GM21717 (cell line): Measurements from ENCODE around the gene RMND5B.

Experiments
- ATAC-seq: cut with Tn5 transposase; IDR thresholded peaks from one replicate; pipeline ENCODE4 v1.9.1; 2021; ENCODE audit warnings: mild to moderate bottlenecking, moderate library complexity; ENCODE audit not compliant: unreplicated experiment

Gene RMND5B

DNA sequence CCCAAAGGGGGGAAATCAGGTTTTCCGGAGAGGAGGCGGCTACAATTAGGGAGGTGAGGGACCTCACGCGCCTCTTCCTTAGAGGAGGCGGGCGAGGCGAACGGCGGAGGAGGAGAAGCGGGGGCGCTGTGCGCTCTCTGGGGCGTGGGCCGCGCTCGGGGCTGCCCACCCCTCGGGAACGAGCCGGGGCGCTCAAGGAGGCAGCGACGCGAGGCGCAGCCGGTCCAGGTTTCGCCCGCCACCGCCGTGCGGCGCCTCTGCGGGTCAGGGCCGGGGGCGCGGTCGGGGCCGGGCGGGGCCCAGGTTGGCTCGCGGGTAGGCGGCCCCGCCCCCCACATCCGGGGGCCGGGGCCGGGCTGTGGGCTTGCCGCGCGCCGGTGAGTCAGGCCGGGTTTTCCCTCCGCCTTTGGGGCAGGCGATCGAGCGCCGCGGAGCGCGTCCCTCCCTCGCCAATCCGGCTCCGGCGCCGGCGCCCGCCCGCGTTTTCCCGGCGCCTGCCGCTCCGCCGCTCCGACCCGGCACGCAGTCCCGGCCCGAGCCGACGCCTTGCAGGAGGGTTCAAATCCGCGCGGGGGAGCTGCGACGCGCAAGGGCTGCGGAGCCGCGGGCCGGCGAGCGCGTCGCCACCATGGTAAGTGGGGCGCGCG is 17.6 kb upstream of the RMND5B start, which contains the start of gene N4BP3:
Gene N4BP3 (plus strand): TSS at position 392 of the 647 bp plus-strand sequence. CDS start 6,052 bp downstream, outside the sequence.
- peak; percentile 36 for ATAC-seq

DNA sequence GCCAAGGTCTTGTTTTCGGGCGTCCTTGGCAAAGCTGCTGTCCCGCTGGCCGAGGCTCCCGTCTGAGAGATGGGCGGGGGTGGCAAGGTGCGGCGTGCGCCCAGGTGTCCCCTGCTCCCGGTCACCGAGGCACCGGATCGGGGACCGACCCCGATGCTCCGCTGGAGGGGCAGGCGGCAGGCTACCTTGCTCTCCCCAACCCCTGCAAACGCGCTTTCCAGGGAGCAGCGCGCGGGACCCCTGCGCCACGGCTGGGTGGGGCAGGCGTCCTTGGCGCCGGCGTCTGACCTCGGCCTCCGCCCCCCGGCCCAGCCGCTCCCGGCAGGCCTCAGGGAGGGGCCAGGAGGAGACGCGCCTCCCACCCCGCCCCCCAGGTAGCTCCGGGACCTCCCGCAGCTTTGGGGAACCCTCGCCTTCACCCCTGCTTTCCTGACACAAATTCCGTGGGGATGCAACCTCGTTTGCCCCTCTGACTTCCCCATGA is 16.9 kb upstream of the RMND5B start:
- peak; percentile 25 for ATAC-seq

DNA sequence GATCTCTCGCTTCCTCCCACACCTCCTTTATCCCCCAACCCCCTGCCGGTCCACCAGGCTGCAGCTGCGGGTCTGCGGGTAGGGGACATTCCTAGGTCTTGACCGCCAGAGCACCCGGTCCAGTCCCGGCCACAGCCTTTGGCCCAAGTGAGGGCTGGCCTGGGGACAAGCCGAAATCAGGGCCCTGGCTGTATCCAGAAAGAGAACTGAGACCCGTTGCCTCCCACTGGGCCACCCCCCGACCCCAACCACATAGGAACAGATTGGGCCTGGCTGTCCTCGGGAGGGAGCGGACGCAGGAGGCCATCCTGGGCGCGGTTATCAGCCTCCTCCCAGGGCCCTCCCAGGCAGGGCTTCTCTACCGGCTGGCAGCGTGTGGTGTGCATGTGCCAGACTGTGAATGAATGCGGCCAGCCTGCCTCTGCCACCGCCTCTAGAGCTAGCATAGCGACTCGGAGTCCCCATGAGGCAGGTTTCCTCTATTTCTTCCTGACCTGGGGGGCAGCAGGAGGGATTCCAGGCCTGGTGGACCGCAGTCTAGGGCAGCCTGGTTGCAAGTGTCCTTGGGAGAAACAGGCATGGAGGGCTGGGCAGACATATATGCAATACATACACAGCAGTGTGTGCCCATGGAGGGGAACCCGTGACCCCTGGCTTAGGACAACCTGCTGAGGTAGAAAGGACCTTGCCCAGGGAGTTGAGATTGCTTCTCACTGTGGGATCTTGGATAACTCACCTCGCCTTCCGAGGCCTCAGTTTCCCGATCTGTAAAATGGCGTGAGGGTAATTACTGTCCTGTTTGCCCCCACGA is 16.3 kb upstream of the RMND5B start:
- ATAC-seq: no peak

DNA sequence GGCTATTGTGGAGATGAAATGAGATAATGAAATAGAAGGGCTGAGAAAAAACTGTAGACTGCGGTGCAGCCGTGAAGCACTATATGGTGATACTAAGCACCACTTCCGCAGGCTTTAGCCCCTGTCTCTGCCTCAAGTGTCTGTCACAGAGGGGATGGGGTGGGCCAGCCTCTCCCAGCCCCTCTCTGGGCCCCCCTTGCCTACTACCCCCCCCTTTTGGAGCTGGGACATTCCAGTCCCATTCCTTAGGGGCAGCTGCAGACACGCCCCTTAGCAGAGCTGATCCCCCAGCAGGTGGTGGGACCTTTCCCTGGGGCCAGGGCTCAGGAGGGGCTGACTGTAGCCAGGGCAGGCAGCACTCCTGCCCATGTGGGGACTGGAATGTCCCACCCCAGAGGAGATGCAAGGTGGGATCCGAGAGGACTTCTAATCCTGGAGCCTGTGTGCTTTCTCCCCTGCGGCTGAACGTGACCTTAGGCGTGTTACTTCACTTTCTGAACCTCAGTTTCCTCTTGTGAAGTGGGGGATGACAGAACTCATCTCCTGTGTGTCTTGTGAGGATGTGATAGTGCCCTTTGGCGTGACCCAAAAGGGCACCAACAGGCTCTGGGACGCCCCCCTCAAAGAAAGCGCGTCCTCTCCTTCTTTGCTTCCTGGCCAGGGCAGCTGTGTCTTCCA is 15.5 kb upstream of the RMND5B start:
- ATAC-seq: no peak

DNA sequence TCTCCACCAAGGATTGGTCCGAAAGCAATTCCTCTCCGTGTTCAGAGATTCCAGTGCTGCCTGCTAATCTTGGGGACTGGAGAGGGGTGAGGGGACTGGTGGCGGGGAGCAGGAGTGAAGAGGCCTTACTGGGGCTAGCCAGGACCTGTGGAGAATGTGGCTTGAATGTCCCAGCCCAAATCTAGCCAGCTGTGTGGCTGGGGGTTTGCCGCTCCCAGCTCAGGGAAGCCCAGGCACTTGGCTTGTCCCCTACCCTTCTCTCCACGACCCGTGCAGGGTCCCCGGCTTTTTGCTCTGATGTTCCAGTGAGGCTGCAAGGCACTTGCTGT is 15.0 kb upstream of the RMND5B start:
- ATAC-seq: no peak

DNA sequence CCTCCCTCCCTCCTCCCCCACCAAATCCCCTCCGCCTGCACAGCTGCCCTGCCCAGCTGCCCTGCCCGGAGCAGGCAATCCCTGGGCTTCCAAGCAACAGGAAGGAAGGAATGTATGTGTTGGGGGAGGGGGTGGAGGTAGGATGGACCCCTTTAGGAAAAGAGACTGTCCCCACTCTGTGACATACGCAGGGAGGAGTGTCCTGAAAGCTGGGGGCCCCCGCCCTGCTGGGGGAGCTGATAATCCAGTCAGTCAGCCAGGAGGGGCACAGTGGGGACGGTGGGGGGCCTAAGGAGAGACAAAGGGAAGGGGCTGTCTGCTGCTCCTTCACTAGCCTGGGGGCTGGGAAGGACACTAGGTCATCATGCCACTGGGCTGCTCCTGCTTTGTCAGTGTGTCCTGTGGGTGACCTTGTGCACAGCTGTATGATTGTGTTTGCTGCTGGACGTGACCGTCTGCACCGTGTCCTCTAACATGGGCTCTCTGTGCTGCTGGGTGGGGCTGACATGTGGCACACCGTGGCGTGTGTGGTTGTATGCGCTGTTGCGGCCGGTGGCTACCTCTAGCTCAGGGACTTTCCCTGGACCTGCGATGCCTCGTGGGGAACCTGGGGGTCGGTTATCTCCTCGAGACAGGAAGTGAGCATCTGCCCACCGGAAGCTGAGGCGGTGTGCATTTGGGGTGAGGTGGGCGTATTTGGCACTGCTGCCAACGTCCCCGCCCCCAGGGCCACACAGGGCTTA is 14.5 kb upstream of the RMND5B start:
- peak; percentile 35 for ATAC-seq

DNA sequence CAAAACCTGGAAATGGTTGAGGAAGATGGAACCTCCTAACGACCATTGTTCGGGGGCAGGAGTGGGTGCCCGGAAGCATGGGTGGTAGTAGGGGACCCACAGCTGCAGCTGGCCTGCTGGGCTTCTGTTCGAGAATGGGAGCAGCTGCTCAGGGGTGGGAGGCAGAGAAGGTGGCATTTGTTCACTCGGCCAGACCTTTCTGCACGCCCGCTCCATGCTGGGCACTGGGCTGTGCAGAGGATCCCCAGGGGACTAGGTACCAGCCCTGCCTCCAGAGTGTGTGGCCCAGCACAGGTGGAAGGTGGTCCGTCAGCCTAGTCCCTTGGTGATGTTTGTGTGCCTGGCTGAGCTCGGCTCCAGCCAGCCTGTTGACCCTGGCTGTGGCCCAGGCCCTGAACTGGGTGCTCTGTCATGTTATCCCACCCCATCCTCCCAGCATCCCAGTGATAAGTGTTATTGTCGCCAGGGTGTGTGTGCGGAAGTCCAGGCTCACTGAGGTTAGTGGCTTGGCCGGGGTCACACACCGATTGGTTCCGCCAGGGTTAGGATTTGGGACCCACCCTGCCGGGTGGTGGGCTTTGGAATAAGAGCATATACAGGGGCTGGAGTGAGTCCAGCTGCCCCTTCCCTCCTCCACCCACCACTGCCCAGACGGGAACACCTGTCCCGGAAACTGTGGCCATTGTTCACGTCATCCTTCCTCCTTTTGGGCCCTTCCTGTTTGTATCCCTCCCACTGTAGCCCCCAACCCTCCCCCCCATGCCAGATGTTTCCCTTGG is 12.7 kb upstream of the RMND5B start:
- no peak for ATAC-seq

DNA sequence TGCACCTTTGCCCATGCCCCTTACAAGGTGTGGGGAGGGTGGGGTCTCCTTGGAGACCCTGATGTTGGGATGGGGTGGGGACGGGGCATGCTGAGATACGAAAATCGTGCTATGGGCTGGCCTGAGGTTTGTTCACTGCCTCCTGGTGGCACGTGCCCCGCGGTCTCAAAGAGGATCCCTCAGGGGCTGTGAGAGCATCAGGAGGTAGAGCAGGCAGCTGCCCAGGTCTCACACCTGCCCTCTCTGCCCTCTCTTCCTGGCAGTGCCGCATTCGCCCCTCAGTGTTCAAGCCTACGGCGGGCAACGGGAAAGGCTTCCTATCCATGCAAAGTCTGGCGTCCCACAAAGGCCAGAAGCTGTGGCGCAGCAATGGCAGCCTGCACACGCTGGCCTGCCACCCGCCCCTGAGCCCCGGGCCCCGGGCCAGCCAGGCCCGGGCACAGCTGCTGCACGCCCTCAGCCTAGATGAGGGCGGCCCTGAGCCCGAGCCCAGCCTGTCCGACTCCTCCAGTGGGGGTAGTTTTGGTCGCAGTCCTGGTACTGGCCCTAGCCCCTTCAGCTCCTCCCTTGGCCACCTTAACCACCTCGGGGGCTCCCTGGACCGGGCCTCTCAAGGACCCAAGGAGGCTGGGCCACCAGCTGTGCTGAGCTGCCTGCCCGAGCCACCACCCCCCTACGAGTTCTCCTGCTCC is 10.8 kb upstream of the RMND5B start:
- no peak for ATAC-seq

DNA sequence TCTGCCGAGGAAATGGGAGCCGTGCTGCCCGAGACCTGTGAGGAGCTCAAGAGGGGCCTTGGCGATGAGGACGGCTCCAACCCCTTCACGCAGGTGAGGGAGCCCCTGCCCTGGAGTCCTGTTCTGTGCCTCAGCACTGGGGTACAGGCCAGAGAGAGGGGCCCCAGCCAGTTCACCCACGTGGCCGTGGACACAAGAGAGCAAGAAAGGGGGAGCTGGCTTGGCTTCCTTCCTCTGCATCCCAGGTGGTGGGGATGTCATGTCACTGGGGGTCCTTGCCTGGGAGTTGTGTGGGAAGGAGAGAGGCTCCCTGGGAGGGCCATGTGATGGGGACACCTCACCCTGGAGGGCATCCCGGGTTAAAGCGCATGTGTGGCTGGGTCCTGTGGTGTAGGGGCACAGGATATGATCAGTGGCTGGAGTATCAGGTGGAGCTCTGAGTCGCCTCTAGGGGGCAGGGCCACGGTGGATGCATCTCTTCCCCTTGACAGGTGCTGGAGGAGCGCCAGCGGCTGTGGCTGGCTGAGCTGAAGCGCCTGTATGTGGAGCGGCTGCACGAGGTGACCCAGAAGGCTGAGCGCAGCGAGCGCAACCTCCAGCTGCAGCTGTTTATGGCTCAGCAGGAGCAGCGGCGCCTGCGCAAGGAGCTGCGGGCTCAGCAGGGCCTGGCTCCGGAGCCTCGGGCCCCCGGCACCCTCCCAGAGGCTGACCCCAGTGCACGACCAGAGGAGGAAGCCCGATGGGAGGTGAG is 10.0 kb upstream of the RMND5B start:
- ATAC-seq: peak; percentile 72

DNA sequence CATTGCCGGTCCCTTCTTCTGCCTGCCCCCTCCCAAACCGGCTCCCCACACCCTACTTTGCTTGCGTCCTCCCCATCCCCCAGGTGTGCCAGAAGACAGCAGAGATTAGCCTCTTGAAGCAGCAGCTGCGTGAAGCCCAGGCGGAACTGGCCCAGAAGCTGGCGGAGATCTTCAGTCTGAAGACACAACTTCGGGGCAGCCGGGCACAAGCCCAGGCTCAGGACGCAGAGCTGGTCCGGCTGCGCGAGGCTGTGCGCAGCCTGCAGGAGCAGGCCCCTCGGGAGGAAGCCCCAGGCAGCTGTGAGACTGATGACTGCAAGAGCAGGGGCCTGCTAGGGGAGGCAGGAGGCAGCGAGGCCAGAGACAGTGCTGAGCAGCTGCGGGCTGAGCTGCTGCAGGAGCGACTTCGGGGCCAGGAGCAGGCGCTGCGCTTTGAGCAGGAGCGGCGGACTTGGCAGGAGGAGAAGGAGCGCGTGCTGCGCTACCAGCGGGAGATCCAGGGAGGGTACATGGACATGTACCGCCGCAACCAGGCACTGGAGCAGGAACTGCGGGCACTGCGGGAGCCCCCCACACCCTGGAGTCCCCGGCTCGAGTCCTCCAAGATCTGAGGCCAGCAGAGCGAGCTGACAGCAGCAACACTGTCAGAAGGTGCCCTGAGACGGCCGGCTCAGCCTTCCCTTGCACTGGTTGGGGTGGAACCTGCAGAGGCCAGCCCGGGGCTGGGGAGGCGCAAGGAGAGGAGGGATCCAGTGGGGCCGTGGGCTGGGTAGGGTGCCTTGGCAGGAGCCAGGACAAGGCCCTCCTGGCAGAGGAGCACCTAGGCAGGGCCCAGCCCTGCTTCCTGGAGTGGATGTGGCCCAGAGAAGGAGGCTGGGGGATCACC is 9.2 kb upstream of the RMND5B start:
- ATAC-seq: no peak

DNA sequence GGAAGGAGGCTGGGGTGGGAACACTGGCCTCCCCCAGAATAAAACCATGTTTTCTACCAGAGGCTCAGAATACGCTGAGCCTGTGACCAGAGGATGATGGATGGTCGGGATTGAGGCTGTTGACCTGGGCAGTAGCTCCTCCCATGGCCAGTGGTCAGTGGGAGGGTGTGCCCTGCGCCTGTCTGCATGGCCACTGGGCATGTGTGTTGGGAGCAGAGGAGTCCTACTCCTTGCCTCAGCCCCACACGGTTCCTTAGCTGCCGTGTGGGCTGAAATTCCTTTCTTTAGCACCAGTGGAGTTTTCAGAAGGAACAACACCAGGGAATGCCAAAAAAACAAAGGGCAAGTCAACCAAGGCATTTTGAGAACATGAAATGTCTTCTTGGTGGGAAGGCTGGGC is 8.5 kb upstream of the RMND5B start:
- no peak for ATAC-seq

DNA sequence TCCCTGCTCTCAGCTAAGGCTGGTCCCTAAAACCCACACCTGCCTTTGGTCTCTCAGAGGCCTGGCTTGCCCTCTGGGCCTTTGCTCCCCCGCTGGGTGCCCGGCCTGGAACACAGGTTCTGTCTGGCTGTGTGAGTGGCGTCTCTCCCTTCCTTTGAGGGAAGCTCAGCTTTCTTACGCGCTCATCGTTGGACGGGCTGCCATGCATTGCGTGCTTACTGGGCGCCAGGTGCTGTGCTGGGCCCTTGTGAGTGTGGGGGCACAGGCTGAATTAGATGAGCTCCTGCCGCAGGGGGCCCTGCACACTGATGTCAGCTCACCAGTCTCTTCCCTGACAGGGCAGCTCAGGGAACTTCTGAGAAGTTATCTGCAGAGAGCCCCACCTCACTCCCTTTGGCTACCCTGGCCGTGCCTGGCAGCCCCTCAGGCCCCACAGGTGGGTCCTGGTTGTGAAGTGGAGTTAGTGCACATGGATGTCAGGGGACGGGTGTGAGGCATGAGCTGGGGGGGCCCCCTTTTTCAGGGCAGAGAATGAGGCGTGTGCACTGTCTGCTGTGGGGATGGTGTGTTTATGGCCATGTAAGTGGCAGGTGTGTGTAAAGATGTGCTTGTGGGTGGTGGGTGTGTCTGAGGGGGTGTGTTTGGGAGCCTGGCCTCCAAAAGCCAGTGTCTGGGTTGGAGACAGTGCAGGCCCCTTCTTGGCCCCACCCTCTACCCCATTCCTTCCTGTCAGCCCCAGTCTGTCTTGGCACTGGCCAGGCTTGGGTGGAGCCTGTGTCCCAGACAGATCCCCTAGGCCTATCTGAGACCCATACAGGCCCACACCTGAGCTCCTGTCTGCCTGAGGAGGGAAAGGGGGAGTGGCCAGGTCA is 7.5 kb upstream of the RMND5B start:
- no peak for ATAC-seq

DNA sequence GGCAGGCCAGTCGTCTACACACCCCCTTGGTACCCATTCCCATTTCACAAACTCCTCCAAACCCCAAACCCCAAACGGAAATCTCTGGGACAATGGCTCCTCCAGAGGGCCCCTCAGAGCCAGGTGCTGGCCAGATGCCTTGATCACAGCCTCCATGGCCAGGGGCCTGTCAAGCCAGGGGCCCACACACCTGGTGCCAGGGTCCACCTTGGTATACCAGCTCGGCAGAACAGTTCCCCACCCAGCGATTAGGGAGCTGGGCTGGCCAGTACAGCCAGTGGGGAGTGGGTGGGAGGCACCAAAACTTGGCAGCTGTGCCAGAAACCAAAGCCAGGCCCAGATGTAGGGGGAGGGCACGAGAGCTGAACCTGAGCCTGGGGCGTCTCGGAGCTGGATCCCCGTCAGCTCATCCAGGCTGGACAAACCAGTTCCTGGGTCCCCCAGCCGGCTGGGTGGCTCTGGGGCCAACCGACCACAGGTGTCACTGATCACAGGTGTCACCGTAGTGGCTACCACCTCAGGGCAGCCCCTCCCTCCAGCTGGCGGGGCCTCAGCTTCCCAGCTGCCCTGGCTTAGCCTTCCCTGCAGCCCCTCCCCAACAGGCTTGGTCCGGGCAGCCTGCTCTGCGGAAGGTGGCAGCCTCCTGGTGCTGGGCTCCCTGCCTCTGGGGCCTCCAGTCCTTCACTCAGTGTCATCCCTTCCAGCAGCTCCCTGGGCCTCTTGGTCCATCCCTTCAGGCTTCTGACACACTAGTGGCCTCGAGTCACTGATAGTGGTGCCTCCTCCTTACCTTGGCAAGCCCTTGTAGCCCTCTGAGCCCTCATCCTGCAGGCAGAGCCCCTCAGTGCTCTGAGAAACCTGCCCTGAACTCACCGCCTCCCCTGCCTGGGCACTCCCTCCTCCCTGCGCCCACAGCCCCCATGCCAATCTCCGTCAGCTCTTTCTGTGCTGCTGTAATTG is 6.6 kb upstream of the RMND5B start:
- ATAC-seq: no peak

DNA sequence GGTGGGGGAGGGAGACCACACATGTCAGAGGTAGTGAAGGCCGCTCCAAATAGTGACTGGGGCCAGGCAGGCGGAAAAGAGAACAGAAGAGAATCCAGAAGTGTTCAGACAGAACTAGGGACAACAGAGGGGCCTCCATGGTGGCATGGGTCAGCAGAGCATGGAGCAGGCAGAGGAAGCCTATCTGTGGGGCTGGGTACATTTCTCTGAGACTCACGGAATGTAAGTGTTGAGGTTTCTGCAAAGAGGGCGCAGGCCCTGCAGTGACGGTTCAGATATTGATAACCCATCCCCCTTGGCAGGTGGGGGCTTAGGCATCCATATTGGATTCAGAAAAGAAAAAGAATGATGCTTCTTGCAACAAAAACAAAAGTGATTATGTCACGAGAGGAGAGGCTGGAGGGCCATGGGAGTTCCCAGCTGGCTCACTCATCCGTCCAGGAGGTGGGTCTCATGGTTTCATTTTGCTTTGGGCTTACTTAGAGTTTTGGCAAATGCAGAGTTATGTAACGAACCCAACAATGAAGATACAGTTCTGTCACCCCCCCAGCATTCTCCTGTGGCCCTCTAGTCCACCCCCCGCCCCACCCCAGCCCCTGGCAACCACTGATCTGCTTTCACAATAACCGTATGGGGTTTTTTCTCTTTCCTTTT is 5.4 kb upstream of the RMND5B start:
- ATAC-seq: no peak

DNA sequence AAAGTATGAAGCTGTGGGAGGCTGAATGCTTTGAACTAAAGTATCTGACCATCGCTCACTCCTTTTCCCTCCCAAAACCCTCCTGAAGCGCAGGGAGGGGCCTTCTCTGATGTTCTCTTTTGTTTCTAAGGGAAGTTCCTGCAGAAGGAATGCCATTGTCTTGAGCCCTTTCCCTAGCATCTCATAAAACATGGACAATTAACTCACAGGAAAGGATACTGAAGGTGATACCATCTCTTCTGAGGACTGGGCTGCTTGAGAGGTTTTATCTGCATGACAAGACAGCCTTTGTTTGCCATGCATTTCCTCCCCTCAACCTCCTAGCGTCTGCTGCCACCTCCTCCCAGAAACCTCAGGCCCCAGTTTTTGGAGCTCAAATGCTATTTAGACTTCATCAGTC is 4.3 kb upstream of the RMND5B start:
- no peak for ATAC-seq
